PFSK-1 (cell line): Measurements from ENCODE around the gene KRTAP2-1.
"Not testable (repeated sequence)": the region's sequence is repeated elsewhere in the genome, so short reads cannot be mapped to it uniquely, and the experiment has no call there.

ENCODE experiments used
- FOXP2 ChIP-seq: optimal IDR thresholded peaks from 2 replicates; pipeline ENCODE3; 2011; ENCODE audit warnings: borderline replicate concordance, control low read depth, inconsistent platforms; ENCODE audit not compliant: insufficient read depth; ENCODE audit errors: extremely low read length, extremely low read depth
- POLR2AphosphoS5 ChIP-seq: IDR thresholded peaks from 2 replicates; pipeline ENCODE4 v1.6.1; 2012; ENCODE audit warnings: low read depth, mild to moderate bottlenecking, control low read depth, low read length, moderate library complexity
- SIN3A ChIP-seq: IDR thresholded peaks from 2 replicates; pipeline ENCODE4 v1.6.1; 2012; ENCODE audit warnings: mild to moderate bottlenecking, low read length, moderate library complexity, borderline replicate concordance; ENCODE audit not compliant: insufficient read depth
- TAF1 ChIP-seq: IDR thresholded peaks from 2 replicates; pipeline ENCODE4 v1.6.1; 2012; ENCODE audit warnings: low read length, control low read depth, borderline replicate concordance; ENCODE audit not compliant: insufficient read depth
- TF ChIP-seq, protein P1 (sequence below), 2 experiments: IDR thresholded peaks; 2 replicates each; pipeline versions ENCODE4 v1.6.1 to v1.8.0; 2011 to 2012; ENCODE audit warnings: low read depth in 2 of 2, low read length in 2 of 2, control low read depth in 1 of 2, inconsistent platforms in 1 of 2, mild to moderate bottlenecking in 1 of 2, moderate library complexity in 1 of 2; ENCODE audit not compliant: insufficient read depth in 1 of 2

The KRTAP2-1 gene

DNA sequence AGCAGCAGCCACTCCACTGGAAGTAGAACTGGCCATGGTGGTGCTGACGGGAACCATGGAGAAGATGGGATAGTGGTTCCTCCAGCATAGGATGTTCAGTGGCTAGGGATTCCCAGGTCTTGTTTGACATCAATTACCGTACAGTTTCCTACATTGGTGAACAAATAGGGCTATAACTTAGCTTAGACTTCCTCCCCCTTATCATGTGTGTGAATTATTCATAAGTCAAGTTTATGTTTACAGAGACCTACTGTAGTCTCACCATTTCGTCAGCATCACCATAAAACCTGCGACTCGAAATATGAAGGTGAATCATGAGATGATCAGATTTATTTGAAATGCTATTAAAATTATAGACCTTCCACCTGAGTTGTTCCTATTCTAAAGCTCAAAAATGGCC lies 11.6 kb upstream of the KRTAP2-1 start:
- TF ChIP-seq TAF1: no peak
- no peak for TF ChIP-seq SIN3A
- TF ChIP-seq, protein P1, sequence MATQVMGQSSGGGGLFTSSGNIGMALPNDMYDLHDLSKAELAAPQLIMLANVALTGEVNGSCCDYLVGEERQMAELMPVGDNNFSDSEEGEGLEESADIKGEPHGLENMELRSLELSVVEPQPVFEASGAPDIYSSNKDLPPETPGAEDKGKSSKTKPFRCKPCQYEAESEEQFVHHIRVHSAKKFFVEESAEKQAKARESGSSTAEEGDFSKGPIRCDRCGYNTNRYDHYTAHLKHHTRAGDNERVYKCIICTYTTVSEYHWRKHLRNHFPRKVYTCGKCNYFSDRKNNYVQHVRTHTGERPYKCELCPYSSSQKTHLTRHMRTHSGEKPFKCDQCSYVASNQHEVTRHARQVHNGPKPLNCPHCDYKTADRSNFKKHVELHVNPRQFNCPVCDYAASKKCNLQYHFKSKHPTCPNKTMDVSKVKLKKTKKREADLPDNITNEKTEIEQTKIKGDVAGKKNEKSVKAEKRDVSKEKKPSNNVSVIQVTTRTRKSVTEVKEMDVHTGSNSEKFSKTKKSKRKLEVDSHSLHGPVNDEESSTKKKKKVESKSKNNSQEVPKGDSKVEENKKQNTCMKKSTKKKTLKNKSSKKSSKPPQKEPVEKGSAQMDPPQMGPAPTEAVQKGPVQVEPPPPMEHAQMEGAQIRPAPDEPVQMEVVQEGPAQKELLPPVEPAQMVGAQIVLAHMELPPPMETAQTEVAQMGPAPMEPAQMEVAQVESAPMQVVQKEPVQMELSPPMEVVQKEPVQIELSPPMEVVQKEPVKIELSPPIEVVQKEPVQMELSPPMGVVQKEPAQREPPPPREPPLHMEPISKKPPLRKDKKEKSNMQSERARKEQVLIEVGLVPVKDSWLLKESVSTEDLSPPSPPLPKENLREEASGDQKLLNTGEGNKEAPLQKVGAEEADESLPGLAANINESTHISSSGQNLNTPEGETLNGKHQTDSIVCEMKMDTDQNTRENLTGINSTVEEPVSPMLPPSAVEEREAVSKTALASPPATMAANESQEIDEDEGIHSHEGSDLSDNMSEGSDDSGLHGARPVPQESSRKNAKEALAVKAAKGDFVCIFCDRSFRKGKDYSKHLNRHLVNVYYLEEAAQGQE (IDR thresholded peaks at IDR 0.05; ENCODE audit: insufficient read depth in 1 of 2, low read depth in 2 of 2, low read length in 2 of 2): no peak
- TF ChIP-seq FOXP2: no peak
- TF ChIP-seq POLR2AphosphoS5: no peak

DNA sequence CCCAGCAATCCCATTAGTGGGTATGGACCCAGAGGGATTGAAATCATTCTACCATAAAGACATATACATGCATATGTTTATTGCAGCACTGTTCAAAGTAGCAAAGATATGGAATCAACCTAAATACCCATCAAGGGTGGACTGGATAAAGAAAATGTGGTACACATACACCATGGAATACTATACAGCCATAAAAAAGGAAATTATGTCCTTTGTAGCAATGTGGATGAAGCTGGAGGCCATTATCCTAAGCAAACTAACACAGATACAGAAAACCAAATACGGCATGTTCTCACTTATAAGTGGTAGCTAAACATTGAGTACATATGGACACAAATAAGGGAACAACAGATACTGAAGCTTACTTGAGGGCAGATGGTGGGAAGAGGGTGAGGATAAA lies 10.4 kb upstream of the KRTAP2-1 start:
- TF ChIP-seq, protein P1 (IDR thresholded peaks at IDR 0.05; ENCODE audit: insufficient read depth in 1 of 2, low read depth in 2 of 2, low read length in 2 of 2): no peak
- no peak for TF ChIP-seq FOXP2
- TF ChIP-seq TAF1: no peak
- no peak for TF ChIP-seq POLR2AphosphoS5
- TF ChIP-seq SIN3A: no peak

- TF ChIP-seq FOXP2, POLR2AphosphoS5: not testable (repeated sequence)
- TF ChIP-seq, protein P1 (IDR thresholded peaks at IDR 0.05; ENCODE audit: insufficient read depth in 1 of 2, low read depth in 2 of 2, low read length in 2 of 2): not testable (repeated sequence)
Observed at GRCh38 chr17:41055130-41055529, 8.0 kb upstream of the KRTAP2-1 start, which contains the start of gene KRTAP2-2. Gene KRTAP2-2 (minus strand): TSS chr17:41055230. CDS start chr17:41055211, 19 bp downstream.

DNA sequence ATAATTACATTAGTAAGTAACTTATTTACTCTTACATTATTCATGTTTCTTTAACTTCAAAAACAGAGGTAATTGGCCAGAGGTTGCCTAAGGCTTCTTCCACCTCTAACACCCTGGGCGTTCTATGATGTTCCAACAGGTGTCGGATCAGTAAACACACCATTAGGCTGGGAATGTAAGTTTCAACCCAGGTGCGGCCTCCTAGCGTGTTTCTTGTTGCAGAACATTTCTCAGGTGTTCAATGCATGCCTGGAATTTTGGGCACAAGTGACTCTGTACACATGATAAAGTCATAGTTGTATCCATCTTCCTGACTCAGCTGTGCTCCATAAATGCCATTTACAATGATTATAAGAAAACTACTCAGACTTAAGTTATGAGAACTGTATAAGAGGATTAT lies 6.9 kb upstream of the KRTAP2-1 start:
- TF ChIP-seq SIN3A (no peak), POLR2AphosphoS5 (no peak), FOXP2 (no peak), TAF1 (no peak)
- TF ChIP-seq, protein P1 (IDR thresholded peaks at IDR 0.05; ENCODE audit: insufficient read depth in 1 of 2, low read depth in 2 of 2, low read length in 2 of 2): no peak

- no peak for TF ChIP-seq POLR2AphosphoS5
- no peak for TF ChIP-seq TAF1
- no peak for TF ChIP-seq FOXP2
- no peak for TF ChIP-seq SIN3A
Observed at GRCh38 chr17:41052566-41052965, 5.5 kb upstream of the KRTAP2-1 start.
